HG03571 (cell line): ENCODE results near the gene GNG13.
"Not testable (repeated sequence)": the region's sequence is repeated elsewhere in the genome, so short reads cannot be mapped to it uniquely, and the experiment has no call there.

ENCODE experiments used
- ATAC-seq: cut with Tn5 transposase; IDR thresholded peaks from one replicate; pipeline ENCODE4 v1.9.1; 2021; ENCODE audit not compliant: unreplicated experiment

GNG13 gene

DNA sequence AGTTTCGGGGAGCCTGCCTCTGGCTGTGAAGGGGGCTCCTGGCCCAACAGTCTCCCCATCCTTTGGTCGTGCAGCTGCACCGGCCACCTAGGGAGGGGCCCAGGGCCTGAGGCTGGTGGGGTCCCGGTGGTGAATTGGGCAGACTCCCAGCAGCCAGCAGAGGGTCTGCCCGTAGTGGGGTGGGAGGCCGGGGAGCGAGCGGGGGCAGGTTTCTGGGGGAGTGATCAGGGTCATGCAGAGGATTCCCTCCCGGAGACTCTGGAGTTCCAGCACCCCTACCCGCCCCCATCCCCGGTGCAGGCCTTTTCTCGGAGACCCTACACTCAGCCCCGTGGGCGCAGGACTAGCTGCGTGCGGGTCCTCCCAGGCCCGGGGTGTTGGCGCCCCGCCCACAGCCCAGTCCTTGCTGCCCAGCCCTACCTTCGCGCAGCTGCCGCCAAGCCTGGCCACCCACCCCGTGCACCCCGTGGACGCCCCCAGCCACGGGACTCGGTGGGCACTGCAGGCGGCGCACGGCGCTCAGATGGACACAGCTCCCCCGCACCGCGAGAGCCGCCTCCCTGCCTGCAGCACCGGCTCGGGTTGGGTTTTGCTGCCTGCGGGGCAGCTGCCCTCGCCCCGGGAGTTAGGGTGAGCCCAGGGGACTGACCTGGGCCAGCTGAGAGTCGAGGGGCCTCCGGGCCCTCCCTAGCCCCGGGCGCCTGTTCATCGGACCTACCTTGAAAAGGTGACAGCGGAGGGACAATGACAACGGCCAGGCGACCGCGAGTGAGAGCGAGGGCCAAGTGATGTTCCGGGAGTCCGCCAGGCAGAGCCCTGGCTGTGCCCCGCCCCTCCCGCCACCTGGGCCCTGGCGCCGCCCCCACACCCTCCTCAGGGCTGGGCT, at the start of gene GNG13:
GNG13 (minus strand) TSS at position 787 of the 886 bp plus-strand sequence. CDS start 1,657 bp downstream, outside the sequence.
- no peak for ATAC-seq

DNA sequence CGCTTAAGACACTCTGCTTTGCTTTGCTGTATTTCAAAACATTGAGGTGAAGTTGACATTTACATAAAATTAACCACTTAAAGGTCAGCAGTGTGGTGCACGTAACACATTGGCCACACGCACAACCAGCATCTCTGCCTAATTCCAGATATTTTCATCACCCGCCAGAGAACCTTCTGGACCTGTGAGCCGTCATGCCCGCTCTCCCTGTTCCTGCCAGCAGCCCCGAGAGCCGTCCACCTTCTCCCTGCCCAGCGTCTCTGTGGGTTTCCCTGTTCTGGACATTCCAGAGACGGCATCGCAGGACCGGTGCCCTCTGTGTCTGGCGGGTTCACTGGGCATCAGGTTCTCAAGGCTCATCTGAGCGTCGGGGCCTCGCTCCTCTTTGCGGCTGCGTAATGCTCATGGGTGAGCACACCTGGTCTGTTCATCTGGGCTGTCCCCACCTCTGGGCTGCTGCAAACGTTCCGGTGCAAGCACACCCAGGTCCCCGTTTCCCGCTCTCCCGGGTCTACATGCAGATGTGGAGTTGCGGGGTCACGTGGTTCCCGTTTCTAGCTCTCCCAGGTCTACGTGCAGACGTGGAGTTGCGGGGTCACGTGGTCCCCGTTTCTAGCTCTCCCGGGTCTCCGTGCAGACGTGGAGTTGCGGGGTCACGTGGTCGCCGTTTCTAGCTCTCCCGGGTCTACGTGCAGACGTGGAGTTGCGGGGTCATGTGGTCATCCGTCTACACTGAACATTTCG, 48.1 kb upstream of the GNG13 start:
- ATAC-seq, result no peak

DNA sequence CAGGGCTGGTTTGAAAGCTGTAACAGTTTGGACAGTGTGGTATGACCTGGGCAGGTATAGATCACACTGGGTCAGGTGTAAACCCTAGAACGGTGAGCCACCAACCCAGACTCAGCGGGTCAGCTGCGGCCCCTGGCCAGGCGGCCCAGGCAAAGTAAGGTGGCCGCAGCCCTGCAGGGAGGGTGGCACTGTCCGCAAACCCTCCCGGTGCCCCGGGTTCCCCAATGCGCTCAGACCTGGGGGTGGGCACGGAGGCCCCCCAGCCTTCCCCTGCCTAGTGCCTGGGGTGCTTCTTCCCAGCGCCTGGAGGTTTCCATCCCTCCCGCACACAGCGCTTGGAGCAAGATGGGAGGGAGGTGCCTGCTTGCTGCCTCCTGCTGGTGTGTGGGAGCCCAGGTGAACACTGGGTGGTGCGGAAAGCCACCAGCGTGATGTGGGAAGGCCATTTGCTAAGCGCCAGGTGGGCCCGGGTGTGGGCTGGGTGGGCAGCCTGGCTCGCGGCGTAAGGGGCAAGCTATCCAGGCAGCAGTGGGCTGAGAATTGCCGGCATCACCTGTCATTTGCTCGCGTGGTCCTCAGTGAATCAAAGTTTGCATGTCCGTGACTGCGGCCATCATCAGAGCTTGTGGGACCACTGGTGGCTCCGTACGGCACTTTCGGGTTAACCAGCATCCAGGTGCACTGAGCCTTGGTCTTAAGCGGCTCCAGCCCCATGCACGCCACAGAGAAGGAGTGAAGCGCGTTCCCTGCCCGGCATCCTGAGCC, 47.3 kb upstream of the GNG13 start:
- ATAC-seq, result no peak

DNA sequence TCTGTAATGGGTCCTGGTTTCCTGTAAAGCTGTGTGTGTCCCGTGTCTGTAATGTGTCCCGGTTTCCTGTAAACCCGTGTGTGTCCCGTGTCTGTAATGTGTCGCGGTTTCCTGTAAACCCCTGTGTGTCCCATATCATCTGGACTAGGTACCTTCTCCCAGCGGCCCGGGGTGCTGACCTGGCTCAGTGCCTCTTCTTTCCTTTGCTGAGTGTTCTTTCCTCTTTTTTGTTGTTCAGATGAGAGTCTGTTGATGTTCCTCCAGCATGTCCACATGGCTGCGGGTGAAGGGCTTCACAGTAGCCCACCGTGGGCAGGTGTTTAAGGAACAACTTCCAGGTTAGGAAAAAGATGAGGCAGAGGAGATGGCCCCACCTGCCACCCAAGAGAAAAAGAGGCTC, 46.6 kb upstream of the GNG13 start:
- no peak for ATAC-seq

DNA sequence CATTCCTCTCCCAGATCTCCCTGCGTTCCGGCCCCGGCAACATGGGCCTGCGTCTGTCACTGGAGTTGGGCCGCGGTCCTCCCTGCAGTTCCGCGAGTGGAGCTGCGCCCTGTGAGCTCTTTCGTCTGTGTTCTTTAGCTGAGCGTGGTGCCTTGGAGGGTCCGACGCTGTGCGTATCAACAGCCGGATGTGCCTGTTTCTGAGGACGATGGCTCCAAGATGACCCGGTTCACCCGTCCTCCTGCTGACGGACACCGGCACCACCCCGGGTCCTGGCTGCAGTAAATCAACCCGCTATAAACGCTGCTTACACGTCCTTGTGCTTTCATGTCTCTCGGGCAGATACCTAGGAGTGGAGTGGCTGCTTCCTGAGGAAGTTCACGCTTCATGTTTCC, 44.8 kb upstream of the GNG13 start:
- ATAC-seq, result no peak

- ATAC-seq, result no peak
These were observed 44.3 kb upstream of the GNG13 start for GRCh38 chr16:844638-845350.

GRCh38 chr16:843771-844170, 43.2 kb upstream of the GNG13 start:
- ATAC-seq, result no peak

GRCh38 chr16:842711-843560, 42.4 kb upstream of the GNG13 start:
- no peak for ATAC-seq

DNA sequence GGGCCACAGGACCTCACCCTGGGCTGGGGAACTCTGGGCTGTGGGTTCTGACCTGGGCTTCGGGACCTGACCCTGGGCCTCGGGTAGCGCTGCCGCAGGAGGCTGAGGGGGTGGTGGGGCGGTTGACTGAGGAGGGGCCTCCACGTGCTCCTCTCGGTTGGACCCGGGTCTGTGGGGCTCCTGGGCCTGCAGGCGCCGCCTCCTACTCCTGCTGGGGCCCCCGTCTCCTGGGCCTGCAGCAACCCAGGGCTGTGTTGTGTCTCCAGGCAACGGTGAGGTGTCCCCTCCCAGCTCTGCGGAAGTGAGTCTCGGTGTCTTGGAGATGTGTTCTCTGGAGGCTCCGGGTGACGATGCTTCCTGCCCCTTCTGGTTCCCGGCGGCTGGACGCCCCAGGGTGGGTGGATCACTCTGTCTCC, 41.5 kb upstream of the GNG13 start:
- ATAC-seq, result no peak

GRCh38 chr16:841455-842060, 41.0 kb upstream of the GNG13 start:
- no peak for ATAC-seq

DNA sequence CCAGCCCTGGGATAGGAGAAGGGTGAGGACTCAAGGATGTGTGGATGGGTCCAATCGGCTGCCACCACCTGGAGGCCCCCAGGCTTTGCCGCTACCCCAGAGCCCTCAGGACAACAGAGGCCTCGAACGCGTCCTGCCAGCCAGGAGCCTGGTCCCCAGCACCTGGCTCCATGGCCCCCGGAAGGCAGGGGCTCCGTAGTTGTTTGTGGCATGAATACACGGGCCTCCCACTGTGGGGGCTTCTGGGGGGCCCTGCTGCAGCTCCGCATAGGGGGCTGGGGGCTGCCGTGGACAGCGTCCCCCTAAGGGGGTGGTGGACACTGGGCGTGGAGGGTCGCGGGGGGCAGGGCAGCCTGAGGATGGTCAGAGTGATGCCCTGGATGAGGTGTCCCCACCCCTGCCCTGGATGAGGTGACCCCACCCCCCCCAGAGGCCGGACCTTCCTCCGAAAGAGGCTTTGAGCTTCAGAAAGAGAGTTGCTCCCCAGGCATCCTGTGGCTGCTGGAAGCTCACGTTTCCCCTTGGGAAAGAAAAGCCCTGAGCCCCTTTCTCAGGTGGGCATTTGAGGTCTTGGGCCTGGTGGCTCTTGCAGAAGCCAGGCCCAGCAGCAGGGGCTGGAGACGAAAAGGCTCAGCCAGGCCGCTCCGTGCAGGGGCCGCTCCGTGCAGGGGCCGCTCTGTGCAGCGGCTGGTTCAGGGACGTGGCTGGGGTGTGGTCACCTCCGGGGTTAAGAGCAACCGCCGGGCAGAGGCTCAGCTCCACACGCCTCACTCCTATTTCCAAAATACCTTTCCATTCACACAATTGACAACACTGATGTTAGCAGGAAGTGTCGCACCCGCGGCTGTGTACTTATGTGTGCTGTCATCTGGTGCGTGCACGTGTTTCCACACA, 40.3 kb upstream of the GNG13 start:
- ATAC-seq, result no peak

GRCh38 chr16:839643-840408, 39.3 kb upstream of the GNG13 start:
- no peak for ATAC-seq

DNA sequence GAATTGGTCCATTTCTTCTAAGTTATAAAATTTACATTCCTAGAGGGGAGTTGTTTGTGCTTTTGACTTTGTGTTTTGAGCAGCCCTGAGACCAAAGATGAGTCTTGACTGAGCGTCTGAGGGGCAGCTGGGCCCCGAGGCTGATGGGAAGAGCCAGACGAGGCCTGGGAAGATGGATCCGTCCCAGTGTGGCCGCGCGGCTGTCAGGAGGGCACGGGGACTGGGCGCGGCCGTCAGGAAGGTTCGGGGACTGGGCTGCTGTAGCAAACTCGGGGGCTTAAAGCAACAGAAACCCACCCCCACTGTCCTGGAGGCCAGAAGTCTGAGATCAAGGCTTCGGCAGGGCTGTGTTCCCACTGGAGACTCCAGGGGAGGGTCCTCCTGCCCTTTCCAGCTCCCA, 38.2 kb upstream of the GNG13 start:
- no peak for ATAC-seq

- ATAC-seq, result not testable (repeated sequence)
These were observed 36.3 kb upstream of the GNG13 start for GRCh38 chr16:836822-837221.

DNA sequence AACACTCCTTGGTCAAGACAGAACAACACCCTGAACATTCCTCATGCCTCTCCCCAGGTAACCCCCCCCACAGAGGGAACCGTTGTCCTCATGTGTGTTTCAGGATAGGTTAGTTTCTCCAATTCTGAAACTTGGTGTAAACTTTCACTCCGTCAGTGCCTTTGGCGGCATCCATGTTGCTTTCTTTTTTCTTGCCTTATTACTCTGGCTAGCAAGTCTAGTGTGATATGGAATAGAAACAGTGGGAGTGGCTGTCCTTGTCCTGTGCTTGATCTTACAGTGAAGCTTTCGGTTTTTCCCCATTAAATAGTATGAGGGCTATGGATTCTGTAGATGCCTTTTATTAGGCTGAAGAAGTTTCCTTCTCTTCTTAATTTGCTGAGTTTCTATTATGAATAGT, 35.7 kb upstream of the GNG13 start:
- no peak for ATAC-seq

GRCh38 chr16:835373-835772, 34.8 kb upstream of the GNG13 start:
- ATAC-seq, result no peak

DNA sequence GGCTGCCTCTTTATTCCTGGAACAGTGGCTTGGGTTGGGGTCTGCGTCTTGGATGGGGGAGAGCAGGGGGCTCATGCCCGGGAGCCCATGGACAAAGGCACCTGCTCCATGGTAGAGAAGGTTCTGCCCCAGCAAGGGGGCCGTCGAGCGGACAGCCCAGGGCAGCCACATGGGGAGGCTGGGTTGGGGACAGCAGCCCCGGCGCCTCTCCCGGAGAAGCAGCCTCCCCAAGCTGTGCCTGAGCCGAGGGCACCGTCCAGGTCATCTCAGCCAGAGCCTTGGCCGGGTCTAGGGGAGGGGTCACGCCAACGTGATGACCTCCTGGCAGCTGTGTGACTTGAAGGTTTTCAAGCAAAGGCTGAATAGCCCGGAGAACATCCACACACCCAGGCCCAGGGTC, 32.9 kb upstream of the GNG13 start:
- no peak for ATAC-seq
